SIG-M5 treated with dmso at 0.1 percent for 504 hours (cell line): ENCODE measurements around the gene PIP4K2B.
"Not testable (repeated sequence)": the region's sequence is repeated elsewhere in the genome, so short reads cannot be mapped to it uniquely, and the experiment has no call there.

Experiments
- DNase-seq: peaks from one replicate; lab custom pipeline; 2025; ENCODE audit not compliant: unreplicated experiment; lab: John Stamatoyannopoulos, UW

The PIP4K2B gene

GRCh38 chr17:38730526-38731379 lies 68.6 kb downstream of the PIP4K2B start:
- peak; percentile 47 for DNase-seq

GRCh38 chr17:38729886-38730525 lies 69.3 kb downstream of the PIP4K2B start, which contains the start of gene CISD3:
Gene CISD3 (plus strand): TSS chr17:38730341. CDS start chr17:38730359, 18 bp downstream.
- DNase-seq: peak; percentile 86

- DNase-seq: no peak
Observed at GRCh38 chr17:38729368-38729885, 69.9 kb downstream of the PIP4K2B start.

GRCh38 chr17:38728290-38728831 lies 71.0 kb downstream of the PIP4K2B start:
- DNase-seq: peak; percentile 20

- no peak for DNase-seq
Observed at GRCh38 chr17:38727736-38728135, 71.6 kb downstream of the PIP4K2B start.

- not testable (repeated sequence) for DNase-seq
Observed at GRCh38 chr17:38726145-38726544, 73.2 kb downstream of the PIP4K2B start.

GRCh38 chr17:38725066-38725465 lies 74.3 kb downstream of the PIP4K2B start:
- no peak for DNase-seq

GRCh38 chr17:38724337-38724988 lies 74.9 kb downstream of the PIP4K2B start:
- DNase-seq: no peak

GRCh38 chr17:38721802-38722201 lies 77.6 kb downstream of the PIP4K2B start:
- DNase-seq: no peak

GRCh38 chr17:38720941-38721340 lies 78.4 kb downstream of the PIP4K2B start:
- DNase-seq: no peak

GRCh38 chr17:38719943-38720641 lies 79.3 kb downstream of the PIP4K2B start:
- DNase-seq: no peak

GRCh38 chr17:38719289-38719942 lies 79.9 kb downstream of the PIP4K2B start:
- no peak for DNase-seq

GRCh38 chr17:38717139-38717745 lies 82.1 kb downstream of the PIP4K2B start:
- no peak for DNase-seq

- DNase-seq: no peak
Observed at GRCh38 chr17:38716368-38717005, 82.9 kb downstream of the PIP4K2B start.
